HepG2 (cell line): ENCODE measurements around the gene CAD. TPM values are rescaled to one million over a fixed set of nuclear protein-coding genes. Genes with fewer than 3 reads are reported as not detected.

ENCODE experiments used
- AHR ChIP-seq: IDR thresholded peaks from 2 replicates; pipeline ENCODE4 v1.6.1; 2018; ENCODE audit warnings: missing genetic modification reagents, missing compliant biosample characterization
- EHMT2 ChIP-seq: fragments of 200-600 bp; sonication (generic); IDR thresholded peaks from 2 replicates; pipeline ENCODE4 v1.7.0; 2017; ENCODE audit warnings: antibody characterized with exemption, low read depth, low read length, borderline replicate concordance
- GLI4 ChIP-seq: sonication (generic); formaldehyde crosslinking; IDR thresholded peaks from 2 replicates; pipeline ENCODE4 v1.5.1; 2020; ENCODE audit warnings: missing genetic modification reagents, mild to moderate bottlenecking, moderate library complexity, borderline replicate concordance
- SKIL ChIP-seq: sonication (generic); formaldehyde crosslinking; IDR thresholded peaks from 2 replicates; pipeline ENCODE4 v1.8.0; 2022; ENCODE audit warnings: missing genetic modification reagents, mild to moderate bottlenecking, moderate library complexity, borderline replicate concordance
- SNRNP70 ChIP-seq: fragments of 200-400 bp; formaldehyde crosslinking; IDR thresholded peaks from 2 replicates; pipeline ENCODE4 v1.6.1; 2017; ENCODE audit warnings: mild to moderate bottlenecking, low read depth, low read length, moderate library complexity
- TEAD3 ChIP-seq: optimal IDR thresholded peaks from 2 replicates; pipeline ENCODE3; 2016; ENCODE audit warnings: borderline replicate concordance
- ZNF335 ChIP-seq: sonication (generic); formaldehyde crosslinking; IDR thresholded peaks from 2 replicates; pipeline ENCODE4 v1.4.0; 2020; ENCODE audit warnings: missing genetic modification reagents
- ZNF503 ChIP-seq: sonication (generic); formaldehyde crosslinking; IDR thresholded peaks from 2 replicates; pipeline ENCODE4 v1.4.0; 2020; ENCODE audit warnings: missing genetic modification reagents
- ZNF75D ChIP-seq: sonication (generic); formaldehyde crosslinking; IDR thresholded peaks from 2 replicates; pipeline ENCODE4 v1.8.1; 2023; ENCODE audit warnings: missing genetic modification reagents, mild to moderate bottlenecking, borderline replicate concordance
- polyA plus RNA-seq, 8 experiments: library from polyadenylated mRNA; depleted of rRNA in 3 of 8; stranded (reverse) in 7 of 8; unstranded in 1 of 8; fragments of >200 nt; fragmentation: Illumina TruSeq in 4 of 8; extraction: Trizol in 4 of 8; gene quantifications; 2 replicates each; pipeline versions ENCODE4 v1.2.1 to v1.2.3, GENCODE V29; 2011 to 2016; ENCODE audit warnings: low read depth in 4 of 8, missing spikeins in 1 of 8, mixed read lengths in 1 of 8; ENCODE audit not compliant: insufficient read depth in 1 of 8
- total RNA-seq, 5 experiments: library from RNA; depleted of rRNA; stranded (reverse); fragments of >200 nt; fragmentation: Illumina TruSeq; extraction: Trizol; gene quantifications; 2 replicates each; pipeline ENCODE4 v1.2.3, GENCODE V29; 2016; ENCODE audit warnings: low read depth in 1 of 5
- TF ChIP-seq, protein P1 (sequence below): sonication (generic); formaldehyde crosslinking; IDR thresholded peaks from 2 replicates; pipeline ENCODE4 v1.8.1; 2023; ENCODE audit warnings: missing genetic modification reagents, inconsistent platforms, borderline replicate concordance
- TF ChIP-seq, protein P2 (sequence below): sonication (generic); formaldehyde crosslinking; IDR thresholded peaks from 2 replicates; pipeline ENCODE4 v1.5.0; 2020; ENCODE audit warnings: missing genetic modification reagents, mild to moderate bottlenecking, borderline replicate concordance
- TF ChIP-seq, protein P3 (sequence below): sonication (generic); formaldehyde crosslinking; IDR thresholded peaks from one replicate; pipeline ENCODE4 v1.5.1; 2020; ENCODE audit warnings: mild to moderate bottlenecking, missing genetic modification reagents; ENCODE audit errors: not compliant biosample characterization

Gene CAD
- total and polyA plus RNA-seq, 2 of the 13 experiments (the other 11 are each of a cell fraction or from before 2014, with no cell fraction given): 21.7 to 37.0 TPM

DNA sequence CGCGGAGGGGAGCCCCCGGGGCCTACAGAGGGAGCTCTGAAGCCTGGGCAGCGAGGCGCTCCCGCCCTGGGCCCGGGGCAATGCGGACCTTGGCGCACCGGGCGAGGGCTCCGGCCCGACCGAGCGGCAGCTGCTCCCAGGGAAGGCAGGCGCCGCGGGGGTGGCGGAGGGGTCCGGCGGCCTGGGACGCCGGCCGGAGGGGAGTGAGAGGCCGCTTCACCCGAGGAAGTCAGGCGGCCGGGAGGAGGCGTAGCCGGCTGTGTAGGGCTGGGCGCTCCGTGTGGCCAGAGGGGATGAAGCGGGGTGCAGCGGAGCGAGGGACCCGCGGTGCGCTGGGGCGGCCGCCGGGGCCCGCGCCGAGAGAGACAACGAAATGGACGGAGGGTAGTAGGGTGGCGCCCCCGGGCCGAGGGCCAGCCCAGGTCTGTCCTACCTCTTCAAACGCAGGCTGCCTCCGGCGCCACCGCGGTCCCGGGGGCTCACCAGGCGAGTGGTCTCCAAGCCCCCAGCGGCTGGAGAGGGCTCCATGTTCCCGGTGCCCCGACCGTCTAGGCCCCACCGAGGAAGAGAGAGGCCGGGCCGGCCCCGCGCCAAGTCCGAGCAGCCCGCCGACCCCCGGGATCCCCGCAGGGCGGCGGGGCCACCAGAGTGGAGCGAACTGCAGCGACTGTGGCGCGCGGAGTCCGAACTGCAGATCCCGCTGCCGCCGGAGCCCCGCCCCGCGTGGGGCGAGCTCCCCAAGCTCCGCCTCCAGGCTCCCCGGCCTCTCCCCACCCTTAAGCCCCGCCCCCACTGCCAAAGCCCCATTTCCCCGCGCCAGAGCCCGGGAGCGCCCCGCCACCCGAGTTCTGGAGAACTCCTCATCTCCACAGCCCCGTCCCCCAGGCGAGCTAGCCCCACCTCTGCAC is 45.5 kb downstream of the CAD start, which contains the start of gene SLC30A3 (continued):
- TF ChIP-seq ZNF75D (CRISPR knock-in tag) (no peak), AHR (CRISPR knock-in tag) (no peak), SNRNP70 (no peak), EHMT2 (no peak), SKIL (no peak), TEAD3 (CRISPR knock-in tag) (peak; percentile 15), GLI4 (CRISPR knock-in tag) (no peak), ZNF335 (CRISPR knock-in tag) (no peak), ZNF503 (CRISPR knock-in tag) (no peak)
- TF ChIP-seq, protein P1, sequence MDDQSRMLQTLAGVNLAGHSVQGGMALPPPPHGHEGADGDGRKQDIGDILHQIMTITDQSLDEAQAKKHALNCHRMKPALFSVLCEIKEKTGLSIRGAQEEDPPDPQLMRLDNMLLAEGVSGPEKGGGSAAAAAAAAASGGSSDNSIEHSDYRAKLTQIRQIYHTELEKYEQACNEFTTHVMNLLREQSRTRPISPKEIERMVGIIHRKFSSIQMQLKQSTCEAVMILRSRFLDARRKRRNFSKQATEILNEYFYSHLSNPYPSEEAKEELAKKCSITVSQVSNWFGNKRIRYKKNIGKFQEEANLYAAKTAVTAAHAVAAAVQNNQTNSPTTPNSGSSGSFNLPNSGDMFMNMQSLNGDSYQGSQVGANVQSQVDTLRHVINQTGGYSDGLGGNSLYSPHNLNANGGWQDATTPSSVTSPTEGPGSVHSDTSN (CRISPR knock-in tag): no peak
- TF ChIP-seq, protein P2, sequence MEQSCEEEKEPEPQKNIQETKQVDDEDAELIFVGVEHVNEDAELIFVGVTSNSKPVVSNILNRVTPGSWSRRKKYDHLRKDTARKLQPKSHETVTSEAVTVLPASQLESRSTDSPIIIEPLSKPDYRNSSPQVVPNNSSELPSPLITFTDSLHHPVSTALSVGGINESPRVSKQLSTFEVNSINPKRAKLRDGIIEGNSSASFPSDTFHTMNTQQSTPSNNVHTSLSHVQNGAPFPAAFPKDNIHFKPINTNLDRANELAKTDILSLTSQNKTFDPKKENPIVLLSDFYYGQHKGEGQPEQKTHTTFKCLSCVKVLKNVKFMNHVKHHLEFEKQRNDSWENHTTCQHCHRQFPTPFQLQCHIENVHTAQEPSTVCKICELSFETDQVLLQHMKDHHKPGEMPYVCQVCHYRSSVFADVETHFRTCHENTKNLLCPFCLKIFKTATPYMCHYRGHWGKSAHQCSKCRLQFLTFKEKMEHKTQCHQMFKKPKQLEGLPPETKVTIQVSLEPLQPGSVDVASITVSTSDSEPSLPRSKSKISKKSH (CRISPR knock-in tag): no peak; the same call in 1 of the 2 replicates
- TF ChIP-seq, protein P3, sequence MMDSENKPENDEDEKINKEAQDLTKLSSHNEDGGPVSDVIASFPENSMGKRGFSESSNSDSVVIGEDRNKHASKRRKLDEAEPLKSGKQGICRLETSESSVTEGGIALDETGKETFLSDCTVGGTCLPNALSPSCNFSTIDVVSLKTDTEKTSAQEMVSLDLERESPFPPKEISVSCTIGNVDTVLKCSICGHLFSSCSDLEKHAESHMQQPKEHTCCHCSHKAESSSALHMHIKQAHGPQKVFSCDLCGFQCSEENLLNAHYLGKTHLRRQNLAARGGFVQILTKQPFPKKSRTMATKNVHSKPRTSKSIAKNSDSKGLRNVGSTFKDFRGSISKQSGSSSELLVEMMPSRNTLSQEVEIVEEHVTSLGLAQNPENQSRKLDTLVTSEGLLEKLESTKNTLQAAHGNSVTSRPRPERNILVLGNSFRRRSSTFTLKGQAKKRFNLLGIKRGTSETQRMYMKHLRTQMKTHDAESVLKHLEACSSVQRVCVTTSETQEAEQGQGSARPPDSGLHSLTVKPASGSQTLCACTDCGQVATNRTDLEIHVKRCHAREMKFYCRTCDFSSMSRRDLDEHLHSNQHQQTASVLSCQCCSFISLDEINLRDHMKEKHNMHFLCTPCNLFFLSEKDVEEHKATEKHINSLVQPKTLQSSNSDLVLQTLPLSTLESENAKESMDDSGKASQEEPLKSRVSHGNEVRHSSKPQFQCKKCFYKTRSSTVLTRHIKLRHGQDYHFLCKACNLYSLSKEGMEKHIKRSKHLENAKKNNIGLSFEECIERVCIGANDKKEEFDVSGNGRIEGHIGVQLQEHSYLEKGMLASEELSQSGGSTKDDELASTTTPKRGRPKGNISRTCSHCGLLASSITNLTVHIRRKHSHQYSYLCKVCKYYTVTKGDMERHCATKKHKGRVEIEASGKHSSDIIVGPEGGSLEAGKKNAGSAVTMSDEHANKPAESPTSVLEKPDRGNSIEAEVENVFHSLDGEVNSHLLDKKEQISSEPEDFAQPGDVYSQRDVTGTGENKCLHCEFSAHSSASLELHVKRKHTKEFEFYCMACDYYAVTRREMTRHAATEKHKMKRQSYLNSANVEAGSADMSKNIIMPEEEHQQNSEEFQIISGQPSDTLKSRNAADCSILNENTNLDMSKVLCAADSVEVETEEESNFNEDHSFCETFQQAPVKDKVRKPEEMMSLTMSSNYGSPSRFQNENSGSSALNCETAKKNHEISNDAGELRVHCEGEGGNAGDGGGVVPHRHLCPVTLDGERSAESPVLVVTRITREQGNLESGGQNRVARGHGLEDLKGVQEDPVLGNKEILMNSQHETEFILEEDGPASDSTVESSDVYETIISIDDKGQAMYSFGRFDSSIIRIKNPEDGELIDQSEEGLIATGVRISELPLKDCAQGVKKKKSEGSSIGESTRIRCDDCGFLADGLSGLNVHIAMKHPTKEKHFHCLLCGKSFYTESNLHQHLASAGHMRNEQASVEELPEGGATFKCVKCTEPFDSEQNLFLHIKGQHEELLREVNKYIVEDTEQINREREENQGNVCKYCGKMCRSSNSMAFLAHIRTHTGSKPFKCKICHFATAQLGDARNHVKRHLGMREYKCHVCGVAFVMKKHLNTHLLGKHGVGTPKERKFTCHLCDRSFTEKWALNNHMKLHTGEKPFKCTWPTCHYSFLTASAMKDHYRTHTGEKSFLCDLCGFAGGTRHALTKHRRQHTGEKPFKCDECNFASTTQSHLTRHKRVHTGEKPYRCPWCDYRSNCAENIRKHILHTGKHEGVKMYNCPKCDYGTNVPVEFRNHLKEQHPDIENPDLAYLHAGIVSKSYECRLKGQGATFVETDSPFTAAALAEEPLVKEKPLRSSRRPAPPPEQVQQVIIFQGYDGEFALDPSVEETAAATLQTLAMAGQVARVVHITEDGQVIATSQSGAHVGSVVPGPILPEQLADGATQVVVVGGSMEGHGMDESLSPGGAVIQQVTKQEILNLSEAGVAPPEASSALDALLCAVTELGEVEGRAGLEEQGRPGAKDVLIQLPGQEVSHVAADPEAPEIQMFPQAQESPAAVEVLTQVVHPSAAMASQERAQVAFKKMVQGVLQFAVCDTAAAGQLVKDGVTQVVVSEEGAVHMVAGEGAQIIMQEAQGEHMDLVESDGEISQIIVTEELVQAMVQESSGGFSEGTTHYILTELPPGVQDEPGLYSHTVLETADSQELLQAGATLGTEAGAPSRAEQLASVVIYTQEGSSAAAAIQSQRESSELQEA (CRISPR knock-in tag): no peak
